Left colon (tissue), 2 donors: ENCODE data around the gene TRIM71. TPM values are rescaled to one million over a fixed set of nuclear protein-coding genes. Genes with fewer than 3 reads are reported as not detected.

Experiments used
- ATAC-seq: fragments of 200-7000 bp; cut with Tn5 transposase; one replicate; pipeline ENCODE4 v1.9.1; 2020; ENCODE audit warnings: mild to moderate bottlenecking, moderate library complexity
- DNase-seq, 2 donors: peaks; one replicate each; pipeline ENCODE4 v3.0.0-alpha.2; 2020
- intact Hi-C, 2 donors: fragments of 100-400 bp; cut with DNase I in 1 of 2; cut with micrococcal nuclease in 1 of 2; formaldehyde crosslinking; loops; one replicate each; pipeline versions ENCODE4 v1.11.2 to v1.14.0; 2022; cut with DNase I, micrococcal nuclease
- total RNA-seq, 2 donors: library from RNA; stranded (reverse); fragmentation: NEBNext Ultra II Directional; extraction: Animal tissue kit (Norgen Biotek cat#: 25700); gene quantifications; one replicate each; pipeline ENCODE4 v1.2.1, GENCODE V29; 2021
- donor health status: DM: no; HTN: no; CAD: no.
- donor health status: DM: yes; HTN: yes; CAD: no.

Gene TRIM71
- total RNA-seq, 2 donors from 2014 or later, result not detected

DNA sequence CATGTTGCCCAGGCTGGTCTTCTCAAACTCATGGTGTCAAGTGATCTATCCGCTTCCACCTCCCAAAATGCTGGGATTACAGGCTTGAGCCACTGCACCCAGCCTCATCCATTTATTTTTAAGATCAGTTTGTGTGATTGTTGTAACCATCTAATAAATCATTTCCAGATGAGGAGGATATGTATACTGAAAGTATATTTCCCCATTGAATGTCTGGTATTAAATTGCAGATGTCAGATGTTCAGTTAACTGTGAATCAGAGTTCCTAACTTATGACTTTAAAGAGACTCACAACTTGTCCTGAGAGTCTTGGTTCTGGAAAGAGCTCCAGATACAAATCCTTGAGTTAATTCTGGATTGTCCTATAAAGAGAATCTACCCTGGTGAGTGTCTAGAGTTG lies 62.4 kb downstream of the TRIM71 start:
- ATAC-seq (no peak), DNase-seq (no peak)
- intact Hi-C loops, result no loop called here

DNA sequence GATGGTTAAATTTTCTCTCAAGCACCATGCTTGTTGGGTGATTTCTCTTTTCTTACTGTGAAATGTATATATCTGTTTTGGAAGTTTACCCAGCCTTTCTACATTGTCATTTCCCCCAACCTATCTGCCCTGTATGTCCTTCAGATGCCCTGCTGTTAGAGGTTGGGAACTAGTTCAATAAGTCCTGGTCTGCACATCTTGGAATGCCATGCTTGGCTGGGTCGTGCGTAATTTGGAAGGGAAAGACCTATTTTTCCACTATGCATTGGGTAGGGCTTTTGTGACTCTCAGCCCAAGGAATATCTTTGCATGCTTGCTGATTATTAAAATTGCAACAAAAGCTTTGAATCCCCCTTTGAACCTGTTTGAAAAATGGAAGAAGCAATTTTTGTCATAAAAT lies 63.8 kb downstream of the TRIM71 start:
- DNase-seq (no peak), ATAC-seq (no peak)
- intact Hi-C loops, result no loop called here

DNA sequence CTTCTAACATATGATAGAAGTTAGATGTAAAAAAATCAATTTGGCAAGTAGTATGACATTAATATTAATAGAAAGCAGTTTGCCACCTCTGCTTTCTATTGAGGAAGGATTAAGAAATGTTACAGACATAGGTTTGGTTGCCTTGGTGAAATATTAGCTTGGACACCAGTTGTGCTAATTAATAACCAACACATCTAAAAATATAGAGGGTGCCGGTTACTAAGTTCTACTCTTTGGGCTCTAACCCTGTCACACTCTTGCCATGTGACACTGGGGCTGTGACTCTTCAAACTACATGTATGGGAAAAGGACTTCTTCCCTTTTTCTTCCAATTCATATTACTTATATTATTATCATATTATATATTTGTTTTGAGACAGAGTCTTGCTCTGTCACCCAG lies 64.4 kb downstream of the TRIM71 start:
- DNase-seq (no peak), ATAC-seq (no peak)
- intact Hi-C loops, result no loop called here

DNA sequence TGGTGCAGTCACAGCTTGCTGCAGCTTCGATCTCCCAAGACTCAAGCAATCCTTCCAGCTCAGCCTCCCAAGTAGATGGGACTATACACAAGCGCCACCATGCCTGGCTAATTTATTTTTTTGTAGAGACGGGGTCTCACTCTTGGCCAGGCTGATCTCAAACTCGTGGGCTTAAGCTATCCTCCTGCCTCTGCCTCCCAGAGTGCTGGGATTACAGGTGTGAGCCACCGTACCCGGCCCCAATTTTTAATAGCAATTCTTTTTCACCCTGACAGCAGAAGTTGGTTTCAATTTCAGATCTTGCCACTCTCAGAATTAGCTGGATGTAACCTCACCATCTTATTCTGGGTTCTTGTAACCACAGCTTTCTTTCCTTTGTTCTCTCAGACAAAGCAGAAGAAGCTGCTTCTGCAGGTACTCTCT lies 64.8 kb downstream of the TRIM71 start:
- intact Hi-C loops, result no loop called here
- DNase-seq (no peak), ATAC-seq (no peak)

DNA sequence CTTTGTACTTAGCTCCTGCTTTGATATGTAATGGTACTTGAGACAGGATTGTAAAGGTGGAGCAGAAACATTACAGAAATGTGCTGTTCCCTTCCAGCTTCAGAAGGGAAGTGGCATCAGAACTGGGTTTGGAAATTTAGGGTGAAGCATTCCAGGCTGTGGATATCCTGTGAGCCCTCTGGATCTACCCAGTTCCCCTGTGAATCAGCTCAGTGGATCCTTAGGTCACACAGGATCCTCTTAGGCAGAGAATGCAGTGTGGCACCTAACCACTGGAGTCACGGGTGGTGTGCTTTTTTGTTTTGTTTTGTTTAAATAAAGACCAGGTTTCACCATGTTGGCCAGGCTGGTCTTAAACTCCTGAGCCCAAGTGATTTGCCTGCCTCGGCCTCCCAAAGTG lies 66.0 kb downstream of the TRIM71 start:
- no peak for ATAC-seq
- intact Hi-C loops, result no loop called here
- DNase-seq, result no peak

DNA sequence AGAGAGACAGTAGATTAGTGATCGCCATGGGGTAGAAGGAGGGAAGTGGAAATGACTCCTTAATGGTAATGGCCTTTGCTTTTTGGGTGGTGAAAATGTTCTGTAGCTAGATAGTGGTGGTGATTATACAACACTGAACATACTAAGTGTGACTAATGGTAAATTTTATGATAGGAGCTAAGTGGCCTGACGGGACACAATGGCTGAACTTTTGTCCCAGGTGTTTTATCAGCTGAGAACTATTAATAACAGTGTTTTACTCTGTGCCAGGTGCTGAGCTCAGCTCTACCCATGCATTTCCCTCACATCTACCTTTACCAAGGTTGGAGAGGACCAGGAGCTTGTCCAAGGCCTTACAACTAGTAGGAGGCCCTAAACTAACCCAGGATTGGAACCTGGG lies 66.8 kb downstream of the TRIM71 start:
- no peak for ATAC-seq
- DNase-seq, result no peak
- intact Hi-C loops, result no loop called here

DNA sequence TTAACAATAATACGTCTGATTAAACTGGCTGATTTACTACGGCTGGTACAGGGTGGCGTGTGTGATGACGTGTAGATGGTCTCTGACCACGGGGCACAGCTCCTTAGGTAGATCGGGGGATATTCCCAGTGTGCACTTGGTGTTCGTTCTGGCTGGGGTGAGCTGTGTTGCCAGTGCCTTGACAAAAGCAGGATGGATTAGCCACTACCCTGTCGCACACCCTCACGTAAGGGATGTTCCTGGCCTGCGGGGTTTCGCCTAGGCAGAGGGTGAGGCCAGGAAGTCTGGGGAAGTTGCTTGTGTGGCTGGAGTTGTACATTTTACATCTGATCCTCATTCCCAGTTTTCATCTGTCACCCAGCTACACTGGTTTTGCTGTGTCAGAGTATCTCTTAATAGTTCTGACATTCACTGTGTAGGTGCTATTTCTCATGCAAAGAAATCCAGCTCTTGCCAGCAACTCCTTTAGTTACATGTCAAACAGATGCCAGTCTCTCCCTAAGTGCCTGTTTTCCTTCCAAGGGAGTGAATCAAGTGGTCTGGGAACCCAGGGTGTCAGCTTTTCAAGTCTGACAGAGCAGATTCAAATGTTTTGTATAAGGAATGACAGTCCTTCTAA lies 67.6 kb downstream of the TRIM71 start:
- ATAC-seq, result no peak
- no peak for DNase-seq
- intact Hi-C loops, result no loop called here

DNA sequence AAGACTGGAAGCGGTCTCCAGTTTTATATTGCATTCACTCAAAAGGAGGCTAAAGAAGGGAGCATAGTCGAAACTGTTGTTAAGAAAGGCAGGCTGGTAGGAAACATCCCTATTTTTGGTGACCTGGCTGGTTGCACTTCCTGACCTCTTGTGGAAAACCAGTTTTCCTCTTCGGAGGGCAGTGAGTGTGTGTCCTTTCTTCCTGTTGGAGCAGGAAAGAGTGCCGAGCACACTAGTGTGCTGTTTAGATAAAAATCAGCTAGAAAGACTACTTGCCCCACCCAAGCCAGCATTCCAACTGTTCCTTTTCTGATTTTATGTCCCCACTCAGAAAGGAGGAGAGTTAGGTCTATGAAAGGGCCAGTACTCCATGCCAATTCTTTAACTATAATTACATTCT lies 68.5 kb downstream of the TRIM71 start:
- no peak for DNase-seq
- intact Hi-C loops, result no loop called here
- peak; percentile 45 for ATAC-seq

DNA sequence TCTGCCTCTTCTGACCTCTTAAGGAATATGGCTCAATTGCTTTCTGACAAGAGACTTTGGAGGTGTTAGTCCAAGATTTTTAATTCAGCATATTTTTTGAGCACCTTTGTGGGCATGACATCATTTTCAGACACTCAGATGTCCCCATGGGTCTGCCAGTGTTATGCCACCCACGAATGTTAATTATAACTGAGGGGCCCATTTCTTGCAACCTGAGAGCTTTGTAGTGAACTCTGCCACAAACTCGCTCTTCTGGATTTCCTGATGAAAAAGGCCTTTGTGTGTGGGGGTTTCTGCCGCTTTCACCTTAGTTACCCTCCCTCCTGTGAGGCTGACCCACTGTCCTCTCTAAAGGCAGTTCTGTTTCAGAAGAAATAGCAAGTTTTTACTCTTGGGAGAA lies 69.1 kb downstream of the TRIM71 start:
- DNase-seq (no peak), ATAC-seq (no peak)
- intact Hi-C loops, result no loop called here

DNA sequence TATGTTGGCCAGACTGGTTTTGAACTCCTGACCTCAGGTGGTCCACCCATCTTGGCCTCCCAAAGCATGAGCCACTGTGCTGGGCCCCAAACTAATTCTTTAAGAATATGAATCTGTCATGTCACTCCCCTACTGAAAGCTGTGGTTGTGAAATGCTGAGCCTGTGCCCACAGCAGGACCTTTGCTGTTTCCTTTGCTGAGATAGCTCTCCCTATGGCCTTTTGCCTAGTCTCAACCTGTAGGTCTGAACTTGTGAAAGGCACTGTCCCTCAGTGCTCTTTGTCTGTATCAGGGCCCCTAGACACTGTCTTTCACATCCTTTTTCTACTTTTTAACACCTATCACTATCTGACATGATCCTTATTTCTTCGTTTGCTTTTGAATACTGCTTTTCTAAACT lies 70.9 kb downstream of the TRIM71 start:
- DNase-seq (no peak), ATAC-seq (no peak)
- intact Hi-C loops, result no loop called here

DNA sequence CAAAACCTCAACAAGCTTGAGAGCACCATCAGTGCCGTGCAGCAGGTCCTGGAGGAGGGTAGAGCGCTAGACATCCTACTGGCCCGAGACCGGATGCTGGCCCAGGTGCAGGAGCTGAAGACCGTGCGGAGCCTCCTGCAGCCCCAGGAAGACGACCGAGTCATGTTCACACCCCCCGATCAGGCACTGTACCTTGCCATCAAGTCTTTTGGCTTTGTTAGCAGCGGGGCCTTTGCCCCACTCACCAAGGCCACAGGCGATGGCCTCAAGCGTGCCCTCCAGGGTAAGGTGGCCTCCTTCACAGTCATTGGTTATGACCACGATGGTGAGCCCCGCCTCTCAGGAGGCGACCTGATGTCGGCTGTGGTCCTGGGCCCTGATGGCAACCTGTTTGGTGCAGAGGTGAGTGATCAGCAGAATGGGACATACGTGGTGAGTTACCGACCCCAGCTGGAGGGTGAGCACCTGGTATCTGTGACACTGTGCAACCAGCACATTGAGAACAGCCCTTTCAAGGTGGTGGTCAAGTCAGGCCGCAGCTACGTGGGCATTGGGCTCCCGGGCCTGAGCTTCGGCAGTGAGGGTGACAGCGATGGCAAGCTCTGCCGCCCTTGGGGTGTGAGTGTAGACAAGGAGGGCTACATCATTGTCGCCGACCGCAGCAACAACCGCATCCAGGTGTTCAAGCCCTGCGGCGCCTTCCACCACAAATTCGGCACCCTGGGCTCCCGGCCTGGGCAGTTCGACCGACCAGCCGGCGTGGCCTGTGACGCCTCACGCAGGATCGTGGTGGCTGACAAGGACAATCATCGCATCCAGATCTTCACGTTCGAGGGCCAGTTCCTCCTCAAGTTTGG lies 72.9 kb downstream of the TRIM71 start:
- ATAC-seq, result no peak
- DNase-seq, result no peak
- intact Hi-C loops, result no loop called here

DNA sequence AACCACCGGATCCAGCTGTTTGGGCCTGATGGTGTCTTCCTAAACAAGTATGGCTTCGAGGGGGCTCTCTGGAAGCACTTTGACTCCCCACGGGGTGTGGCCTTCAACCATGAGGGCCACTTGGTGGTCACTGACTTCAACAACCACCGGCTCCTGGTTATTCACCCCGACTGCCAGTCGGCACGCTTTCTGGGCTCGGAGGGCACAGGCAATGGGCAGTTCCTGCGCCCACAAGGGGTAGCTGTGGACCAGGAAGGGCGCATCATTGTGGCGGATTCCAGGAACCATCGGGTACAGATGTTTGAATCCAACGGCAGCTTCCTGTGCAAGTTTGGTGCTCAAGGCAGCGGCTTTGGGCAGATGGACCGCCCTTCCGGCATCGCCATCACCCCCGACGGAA lies 73.6 kb downstream of the TRIM71 start:
- intact Hi-C loops, result no loop called here
- no peak for DNase-seq
- no peak for ATAC-seq

DNA sequence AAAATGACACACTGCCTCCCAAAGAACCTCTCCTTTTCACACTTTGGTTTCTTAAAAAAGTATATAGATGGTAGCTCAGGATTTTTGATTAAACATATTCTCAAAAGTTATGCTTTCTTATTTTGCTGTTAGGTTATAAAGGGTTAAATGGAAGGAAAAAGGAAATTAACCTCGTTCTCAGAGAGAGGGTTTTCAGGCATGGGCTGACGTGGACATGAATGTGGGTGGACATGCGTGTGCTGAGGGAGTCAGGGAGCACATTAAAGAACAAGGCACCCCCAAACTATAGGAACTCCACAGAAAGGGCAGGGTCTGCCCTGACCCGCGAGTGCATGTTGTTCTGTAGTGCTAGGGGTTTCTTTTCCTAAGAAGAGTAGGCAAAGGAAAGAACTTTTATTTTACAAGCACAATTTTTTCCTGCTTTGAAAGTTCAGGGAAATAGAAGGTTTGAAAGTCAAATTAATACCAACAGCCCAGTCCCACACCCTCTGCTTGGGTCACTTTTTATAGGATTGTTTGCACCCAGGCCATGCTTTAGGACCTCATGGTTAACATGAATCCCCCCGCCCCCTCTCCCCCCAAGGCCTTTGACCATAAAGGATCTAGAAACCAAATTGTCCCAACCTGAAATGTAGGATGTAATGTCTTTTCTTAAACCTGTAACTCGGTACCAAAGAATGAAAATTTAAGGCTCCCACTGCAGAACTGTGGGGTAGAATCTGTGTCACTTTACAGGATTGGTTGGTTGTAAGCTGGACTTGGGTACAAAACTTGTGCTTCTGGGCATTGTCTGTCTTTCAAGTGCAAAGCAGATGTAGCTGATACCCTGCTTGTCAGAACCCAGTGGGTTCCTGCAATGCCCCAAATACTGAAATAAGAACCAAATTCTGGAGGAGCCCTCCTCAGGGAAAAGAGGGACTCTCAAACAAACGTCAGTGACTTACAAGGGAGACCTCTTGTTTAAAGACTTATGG lies 75.1 kb downstream of the TRIM71 start:
- intact Hi-C loops, result no loop called here
- DNase-seq (no peak), ATAC-seq (no peak)

DNA sequence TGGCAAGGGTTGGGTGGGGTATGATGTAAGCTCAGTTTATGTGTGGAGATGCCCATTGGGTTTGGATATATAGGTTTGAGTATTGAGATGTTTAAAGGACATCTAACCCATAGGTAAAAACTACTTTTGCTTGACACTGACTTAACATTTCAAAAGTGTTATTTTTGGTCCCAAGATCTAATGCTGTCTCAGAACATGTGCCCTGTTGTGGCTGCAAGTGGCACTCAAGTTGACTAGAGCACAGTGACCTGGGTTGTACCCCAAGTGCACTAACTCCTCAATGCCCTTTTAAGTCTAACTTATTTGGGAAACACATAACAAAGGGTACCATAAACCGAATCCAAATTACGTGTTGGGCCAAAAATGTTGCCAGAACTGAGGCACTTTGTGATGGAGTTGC lies 77.2 kb downstream of the TRIM71 start:
- DNase-seq, result no peak
- intact Hi-C loops, result no loop called here
- ATAC-seq, result no peak

DNA sequence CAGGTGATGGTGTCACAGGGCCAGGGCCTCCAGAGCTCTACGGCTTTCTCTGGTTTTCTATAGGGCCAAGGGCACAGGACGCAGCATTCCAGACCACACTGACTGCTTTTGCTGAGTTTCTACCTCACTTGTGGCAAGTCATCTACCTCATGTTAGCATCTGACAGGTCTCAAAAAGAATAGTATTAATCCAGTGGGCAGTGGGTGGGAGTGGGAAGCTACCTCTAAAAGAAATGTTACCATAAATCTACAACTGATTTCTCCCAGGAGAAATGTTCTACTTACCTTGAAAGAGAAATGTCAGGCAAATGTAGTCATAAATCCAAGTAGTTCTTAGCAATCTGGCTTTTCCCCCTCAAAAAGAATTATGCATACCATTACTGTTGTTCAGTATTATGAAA lies 77.9 kb downstream of the TRIM71 start:
- intact Hi-C loops, result no loop called here
- ATAC-seq, result no peak

DNA sequence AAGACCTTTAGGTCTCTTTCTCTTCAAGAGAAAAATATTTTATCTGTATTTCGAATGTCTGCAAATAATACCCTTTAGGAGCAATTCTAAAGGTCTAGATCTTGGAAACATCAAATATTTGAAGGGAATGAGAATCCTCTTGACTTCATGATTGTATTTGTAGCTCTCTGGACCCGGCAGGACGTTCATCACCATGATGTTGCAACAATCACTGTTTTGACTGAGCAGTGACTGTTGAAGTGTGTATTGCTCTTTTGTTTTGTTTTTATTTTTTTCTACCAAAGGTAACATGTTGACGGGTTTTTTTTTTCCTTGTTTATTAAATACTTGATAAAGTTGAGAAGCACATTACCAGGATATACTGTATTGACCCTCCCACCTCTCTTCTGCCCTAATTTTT lies 78.3 kb downstream of the TRIM71 start:
- no peak for DNase-seq
- intact Hi-C loops, result no loop called here
- no peak for ATAC-seq

More for the DNA sequence above, 77.9 kb downstream of the TRIM71 start:
- DNase-seq, result no peak

DNA sequence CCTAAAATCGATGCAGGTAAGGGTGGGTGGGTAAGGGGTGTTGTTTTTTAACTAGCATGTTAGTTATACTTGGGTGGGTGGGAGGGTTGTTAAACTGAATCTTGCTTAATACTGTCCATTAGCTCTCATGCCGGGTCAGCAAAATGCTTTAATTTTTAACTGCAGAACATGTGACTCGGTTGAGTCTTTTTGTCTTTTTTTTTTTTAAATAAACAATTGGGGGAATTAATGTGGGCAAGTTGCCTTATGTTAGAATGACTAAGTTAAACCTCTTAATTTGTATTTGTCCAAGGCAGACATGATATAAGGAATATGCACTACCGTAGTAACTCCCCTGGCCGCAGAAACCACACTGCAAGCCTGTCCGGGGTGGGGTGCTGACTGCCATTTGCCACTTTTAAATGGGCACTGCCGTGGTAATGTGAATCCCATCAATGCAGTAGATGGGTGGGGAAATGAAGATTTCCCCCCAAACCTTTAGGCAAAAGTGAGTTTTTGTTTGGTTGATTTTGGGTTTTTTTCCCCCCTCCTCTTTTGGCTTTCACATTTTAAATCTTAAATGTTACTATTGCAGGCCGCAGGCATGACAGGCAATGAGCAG lies 79.3 kb downstream of the TRIM71 start:
- no peak for ATAC-seq
- intact Hi-C loops, result no loop called here
- no peak for DNase-seq

DNA sequence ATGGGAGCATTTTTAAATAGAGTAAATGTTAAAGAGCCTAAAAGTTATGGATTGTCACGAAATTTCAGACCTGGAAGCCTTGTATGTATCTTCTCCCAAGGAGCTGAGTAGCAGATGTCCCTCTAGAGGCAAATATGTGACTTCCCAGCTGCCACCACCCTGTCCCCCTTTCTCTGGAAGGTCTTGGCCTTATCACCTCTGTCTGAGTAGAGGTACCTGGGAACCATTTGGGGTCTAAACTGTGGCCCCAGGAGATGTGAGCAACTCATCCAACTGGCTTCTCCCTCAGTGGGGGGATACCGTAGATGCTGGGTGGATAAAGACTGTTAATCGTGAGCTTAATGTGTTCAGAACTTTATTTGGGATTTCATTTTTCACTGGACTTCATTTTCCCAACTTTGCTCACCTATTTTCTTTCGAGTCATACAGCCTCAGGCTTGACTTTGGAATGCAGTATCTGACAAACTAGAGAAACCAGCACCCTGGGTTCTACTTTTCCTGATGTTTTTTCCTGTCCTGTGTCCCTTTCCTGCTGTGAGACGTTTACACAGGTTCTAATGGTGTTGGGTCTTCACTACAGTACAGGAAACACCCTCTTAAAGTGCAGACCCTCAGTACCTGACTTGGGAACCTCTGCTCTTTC lies 80.3 kb downstream of the TRIM71 start:
- intact Hi-C loops, result no loop called here
- DNase-seq (no peak), ATAC-seq (no peak)

DNA sequence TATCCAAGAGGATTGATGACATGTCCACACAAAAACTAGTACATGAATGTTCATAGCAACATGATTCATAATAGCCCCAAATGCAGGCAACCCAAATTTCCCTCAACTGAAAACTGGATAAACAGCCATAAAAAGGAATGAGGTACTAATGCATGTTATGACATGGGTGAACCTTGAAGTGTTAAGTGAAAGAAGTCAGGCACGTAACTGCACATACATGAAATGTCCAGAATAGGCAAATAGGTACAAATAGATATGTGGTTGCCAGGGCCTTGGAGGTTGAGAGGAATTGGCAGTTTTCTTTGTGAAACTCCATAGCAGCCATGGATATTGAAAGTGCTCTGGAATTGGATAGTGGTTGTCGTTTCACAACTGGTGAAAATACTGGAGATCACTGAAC lies 81.5 kb downstream of the TRIM71 start:
- DNase-seq (no peak), ATAC-seq (no peak)
- intact Hi-C loops, result no loop called here
